ENCODE measurements around the gene MYO18A. TPM values are rescaled to one million over a fixed set of nuclear protein-coding genes. Genes with fewer than 3 reads are reported as not detected.
"Not testable (repeated sequence)": the region's sequence is repeated elsewhere in the genome, so short reads cannot be mapped to it uniquely, and the experiment has no call there.

MYO18A gene
- total RNA-seq, 5 donors from 2014 or later (not counting 1 experiment from before 2014, with no cell fraction given) = 119 to 151 (median 145) TPM

DNA sequence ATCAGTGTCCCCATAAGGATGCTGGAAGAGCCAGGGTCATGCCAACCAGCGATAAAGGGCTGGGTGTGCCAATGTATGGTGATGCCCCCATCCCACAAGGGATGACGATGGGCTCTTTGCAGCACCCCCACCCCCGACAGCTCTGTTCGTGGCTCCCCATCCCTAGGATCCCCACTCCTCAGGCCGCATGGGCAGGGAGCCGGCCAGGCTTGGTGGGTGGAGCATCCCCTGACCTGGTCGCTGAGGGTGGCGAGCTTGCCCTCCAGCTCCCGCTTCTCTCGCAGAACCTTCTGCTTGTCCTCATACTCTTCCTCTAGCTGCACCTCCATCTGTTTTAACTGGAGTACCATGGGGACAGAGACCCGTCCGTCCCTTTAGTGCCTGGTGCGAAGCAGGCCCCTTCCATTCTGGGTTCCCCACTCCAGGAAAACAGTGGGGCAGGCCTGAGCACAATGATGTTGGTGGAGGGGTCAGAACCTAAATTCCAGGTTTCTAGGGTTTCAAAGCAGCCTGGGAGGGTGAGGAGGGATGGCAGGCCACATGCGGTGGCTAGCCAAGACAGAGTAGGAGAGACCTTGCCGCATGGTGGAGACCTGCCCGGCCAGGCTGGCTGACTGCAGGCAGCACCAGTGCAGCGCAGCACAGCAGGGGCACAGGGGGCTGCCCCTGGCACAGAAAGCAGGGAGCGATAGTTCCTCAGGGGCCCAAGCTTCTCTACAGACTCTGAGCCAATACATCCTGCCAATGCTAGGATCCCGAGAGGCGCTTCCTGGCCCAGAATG, 86.9 kb downstream of the MYO18A start:
- Mint-ChIP-seq H3K4me3 (no peak overlapping the region), H3K9me3 (no peaks in the 10 kb centered on the region), H3K36me3 (peaks cover 53% of the 10 kb centered on the region), H3K27ac (no peak overlapping the region), H3K27me3 (no peaks in the 10 kb centered on the region), H3K4me1 (no peaks in the 10 kb centered on the region)
- CTCF ChIA-PET = no interaction called here
- H3K4me3 ChIP-seq (ENCODE audit: control insufficient read depth in 1 of 2, extremely low read depth in 1 of 2, low read length in 1 of 2) = no peak overlapping the region
- ATAC-seq (replicated peaks in 1 of 4) (no peak), DNase-seq (no peak)
- H3K9me3 ChIP-seq = no peaks in the 10 kb centered on the region
- no peak overlapping the region for H3K27ac ChIP-seq (ENCODE audit: low read length)
- WGBS (ENCODE audit: insufficient coverage) = 96% methylated on average over 12 of the region's 20 CpGs
- H3K36me3 ChIP-seq (ENCODE audit: control insufficient read depth in 2 of 2, extremely low read depth in 1 of 2, insufficient read depth in 1 of 2, low read length in 1 of 2) = peaks cover 39 to 93% of the 10 kb centered on the region in 2 donors
- POLR2A ChIA-PET = no interaction called here
- no peaks in the 10 kb centered on the region for H3K4me1 ChIP-seq (ENCODE audit: control insufficient read depth in 1 of 2, extremely low read depth in 1 of 2, insufficient read depth in 2 of 2, low read length in 2 of 2)
- H3K27me3 ChIP-seq (replicated peaks in 1 of 2; ENCODE audit: control insufficient read depth in 2 of 2, extremely low read depth in 1 of 2, insufficient read depth in 2 of 2, low read length in 1 of 2) = no peaks in the 10 kb centered on the region

DNA sequence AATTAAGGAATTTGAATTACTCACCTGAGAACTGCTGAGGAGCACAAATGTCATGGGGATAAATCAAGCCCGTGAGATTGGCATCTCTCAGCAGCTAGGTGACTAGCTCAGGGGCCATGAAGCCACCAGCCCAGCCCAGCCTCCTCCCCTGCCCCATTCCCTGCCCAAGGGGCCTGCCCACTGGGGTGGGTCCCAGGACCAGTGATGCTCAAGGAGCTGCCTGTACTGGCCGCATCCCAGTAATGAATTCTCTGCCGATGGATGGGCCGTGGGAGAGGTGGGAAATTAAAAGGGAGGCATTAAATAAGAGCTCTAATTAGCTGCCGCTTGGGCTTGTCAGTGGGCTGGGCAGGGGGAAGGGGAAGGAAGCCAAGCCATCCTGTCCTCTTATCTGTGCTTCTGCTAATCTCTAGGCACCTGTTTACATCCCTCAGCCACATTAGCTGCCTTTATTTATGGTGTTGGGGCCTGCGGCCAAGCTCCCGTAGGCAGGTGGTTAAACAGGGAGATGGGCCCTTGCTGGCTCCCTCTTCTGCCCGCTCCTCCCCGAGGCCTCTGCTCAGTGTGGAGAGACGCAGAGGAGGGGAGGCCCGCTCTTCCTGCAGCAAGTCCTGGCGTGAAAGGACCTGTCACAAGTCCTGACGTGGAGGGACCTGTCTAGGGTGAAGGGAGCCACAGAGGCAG, 88.5 kb downstream of the MYO18A start:
- Mint-ChIP-seq H3K9me3 (no peaks in the 10 kb centered on the region), H3K27me3 (no peaks in the 10 kb centered on the region), H3K27ac (no peak overlapping the region), H3K36me3 (peaks cover 43% of the 10 kb centered on the region), H3K4me3 (no peak overlapping the region), H3K4me1 (no peaks in the 10 kb centered on the region)
- POLR2A ChIA-PET = interaction anchor here (0.5 to 0.6 kb wide), 2 partner anchors 171 to 305 kb away, joined by 3 to 7 read pairs; no protein-coding TSS in a partner anchor
- no peak overlapping the region for H3K27ac ChIP-seq (ENCODE audit: low read length)
- peaks cover 30 to 91% of the 10 kb centered on the region in 2 donors for H3K36me3 ChIP-seq (ENCODE audit: control insufficient read depth in 2 of 2, extremely low read depth in 1 of 2, insufficient read depth in 1 of 2, low read length in 1 of 2)
- no peak for DNase-seq
- no peaks in the 10 kb centered on the region for H3K4me1 ChIP-seq (ENCODE audit: control insufficient read depth in 1 of 2, extremely low read depth in 1 of 2, insufficient read depth in 2 of 2, low read length in 2 of 2)
- H3K4me3 ChIP-seq (ENCODE audit: control insufficient read depth in 1 of 2, extremely low read depth in 1 of 2, low read length in 1 of 2) = no peak overlapping the region
- H3K9me3 ChIP-seq = no peaks in the 10 kb centered on the region
- H3K27me3 ChIP-seq (replicated peaks in 1 of 2; ENCODE audit: control insufficient read depth in 2 of 2, extremely low read depth in 1 of 2, insufficient read depth in 2 of 2, low read length in 1 of 2) = no peaks in the 10 kb centered on the region
- WGBS (ENCODE audit: insufficient coverage) = 91% methylated on average over 5 of the region's 13 CpGs
- CTCF ChIA-PET = interaction anchor here in 1 of 2 donors (0.5 kb wide), 1 partner anchor 362 kb away, joined by 3 read pairs; no protein-coding TSS in a partner anchor
- ATAC-seq (replicated peaks in 1 of 4) = no peak

DNA sequence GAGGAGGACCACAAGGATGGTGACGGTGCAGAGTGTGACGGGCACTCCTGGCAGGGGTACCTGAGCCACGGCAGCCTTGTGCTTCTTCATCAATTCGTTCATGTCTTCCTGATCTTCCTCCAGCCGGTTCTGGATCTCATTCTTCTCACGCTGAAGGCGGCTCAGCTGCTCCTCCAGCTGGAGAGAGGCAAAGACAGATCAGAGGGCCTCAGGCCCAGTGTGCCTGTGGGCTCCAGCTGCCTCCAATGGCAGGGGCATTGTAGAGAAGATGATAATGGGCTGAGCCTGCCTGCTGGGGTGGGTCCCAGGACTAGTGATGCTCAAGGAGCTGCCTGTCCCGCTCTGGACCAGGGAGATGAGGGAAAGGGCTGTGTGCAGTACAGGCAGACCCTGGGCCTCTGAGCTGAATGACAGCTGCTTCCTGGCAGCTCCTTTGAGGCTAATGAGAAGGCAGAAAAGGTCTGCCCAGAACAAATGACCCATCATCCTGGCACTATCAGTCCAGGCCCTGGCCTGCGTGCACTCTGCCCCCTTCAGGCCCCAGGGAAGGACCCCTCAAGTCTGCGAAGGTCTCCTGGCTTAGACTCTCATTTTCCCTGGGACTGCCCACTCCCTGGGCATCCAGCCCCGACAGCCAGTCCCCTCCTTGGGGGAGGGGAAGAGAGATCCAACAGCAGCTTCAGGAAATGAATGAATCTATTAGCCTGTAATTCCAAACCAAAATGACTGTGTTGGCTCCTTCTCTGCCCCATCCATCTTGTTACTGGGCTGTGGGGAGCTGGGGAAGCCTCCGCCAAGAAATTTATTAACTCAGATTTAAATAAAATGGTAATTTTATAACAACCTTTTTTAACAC, 89.2 kb downstream of the MYO18A start:
- ChIA-PET CTCF (interaction anchor here in 1 of 2 donors (0.5 kb wide), 1 partner anchor 361 kb away, joined by 3 read pairs; no protein-coding TSS in a partner anchor), POLR2A (interaction anchor here in 1 of 2 donors (0.5 kb wide), 1 partner anchor 306 kb away, joined by 7 read pairs; no protein-coding TSS in a partner anchor)
- Mint-ChIP-seq H3K36me3 (peaks cover 45% of the 10 kb centered on the region), H3K9me3 (no peaks in the 10 kb centered on the region), H3K4me3 (no peak overlapping the region), H3K27ac (no peak overlapping the region), H3K27me3 (no peaks in the 10 kb centered on the region), H3K4me1 (no peaks in the 10 kb centered on the region)
- Histone ChIP-seq H3K36me3 (ENCODE audit: control insufficient read depth in 2 of 2, extremely low read depth in 1 of 2, insufficient read depth in 1 of 2, low read length in 1 of 2) (peaks cover 26 to 91% of the 10 kb centered on the region in 2 donors), H3K4me3 (ENCODE audit: control insufficient read depth in 1 of 2, extremely low read depth in 1 of 2, low read length in 1 of 2) (no peak overlapping the region), H3K9me3 (no peaks in the 10 kb centered on the region), H3K27me3 (replicated peaks in 1 of 2; ENCODE audit: control insufficient read depth in 2 of 2, extremely low read depth in 1 of 2, insufficient read depth in 2 of 2, low read length in 1 of 2) (no peaks in the 10 kb centered on the region), H3K4me1 (ENCODE audit: control insufficient read depth in 1 of 2, extremely low read depth in 1 of 2, insufficient read depth in 2 of 2, low read length in 2 of 2) (no peaks in the 10 kb centered on the region), H3K27ac (ENCODE audit: low read length) (no peak overlapping the region)
- ATAC-seq (replicated peaks in 1 of 4) (no peak), DNase-seq (no peak)
- WGBS (ENCODE audit: insufficient coverage) = 100% methylated on average over 2 of the region's 12 CpGs

DNA sequence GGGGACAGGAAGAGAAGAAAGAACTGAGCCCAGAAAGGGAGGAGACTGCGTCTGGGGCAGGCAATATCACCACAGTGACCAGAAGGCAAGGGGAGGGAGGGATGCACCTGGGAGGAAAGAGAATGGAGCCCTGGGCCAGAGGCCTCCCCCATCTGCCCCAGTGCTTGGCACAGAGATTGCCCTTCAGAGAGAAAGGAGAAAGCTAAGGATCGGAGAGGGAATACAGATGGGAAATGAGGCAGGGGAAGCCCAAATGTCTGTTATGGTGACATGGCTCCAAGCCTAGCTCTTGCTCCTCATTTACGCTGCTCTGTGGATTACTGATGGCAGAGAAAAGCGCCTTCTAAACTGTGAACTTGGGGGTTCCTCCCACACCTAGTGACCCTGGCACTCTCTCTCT, 90.1 kb downstream of the MYO18A start:
- Mint-ChIP-seq H3K36me3 (peaks cover 44% of the 10 kb centered on the region), H3K27ac (no peak overlapping the region), H3K4me3 (no peak overlapping the region), H3K9me3 (no peaks in the 10 kb centered on the region), H3K27me3 (no peaks in the 10 kb centered on the region), H3K4me1 (no peaks in the 10 kb centered on the region)
- DNase-seq (no peak), ATAC-seq (replicated peaks in 1 of 4) (no peak)
- no peaks in the 10 kb centered on the region for H3K9me3 ChIP-seq
- CTCF ChIA-PET = no interaction called here
- peaks cover 22 to 91% of the 10 kb centered on the region in 2 donors for H3K36me3 ChIP-seq (ENCODE audit: control insufficient read depth in 2 of 2, extremely low read depth in 1 of 2, insufficient read depth in 1 of 2, low read length in 1 of 2)
- no peaks in the 10 kb centered on the region for H3K4me1 ChIP-seq (ENCODE audit: control insufficient read depth in 1 of 2, extremely low read depth in 1 of 2, insufficient read depth in 2 of 2, low read length in 2 of 2)
- POLR2A ChIA-PET = no interaction called here
- no peak overlapping the region for H3K27ac ChIP-seq (ENCODE audit: low read length)
- no peaks in the 10 kb centered on the region for H3K27me3 ChIP-seq (replicated peaks in 1 of 2; ENCODE audit: control insufficient read depth in 2 of 2, extremely low read depth in 1 of 2, insufficient read depth in 2 of 2, low read length in 1 of 2)
- H3K4me3 ChIP-seq (ENCODE audit: control insufficient read depth in 1 of 2, extremely low read depth in 1 of 2, low read length in 1 of 2) = no peak overlapping the region
- 81% methylated on average over 4 of the region's 4 CpGs for WGBS (ENCODE audit: insufficient coverage)

DNA sequence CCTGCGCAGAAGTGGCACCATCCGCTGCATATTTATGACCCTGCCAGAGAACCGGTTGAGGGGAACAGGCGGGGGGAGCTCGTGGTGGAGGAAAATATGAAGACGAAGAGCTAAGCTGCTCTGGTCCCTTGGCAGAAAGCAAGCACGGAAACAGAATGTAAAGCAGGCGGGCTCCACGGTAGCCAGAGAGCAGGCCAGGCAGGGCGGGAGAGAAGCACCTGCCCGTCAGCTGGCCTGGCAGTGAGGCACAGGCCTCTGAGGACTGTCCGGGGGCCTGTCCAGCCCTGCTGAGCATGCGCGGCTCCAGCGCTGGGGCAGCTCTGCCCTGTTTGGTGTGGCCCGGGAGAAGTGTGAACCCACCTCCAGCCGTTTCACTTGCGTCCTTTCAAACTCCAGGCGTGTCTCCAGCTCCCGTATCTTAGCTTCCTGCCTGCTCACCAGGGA, 90.6 kb downstream of the MYO18A start:
- H3K36me3 ChIP-seq (ENCODE audit: control insufficient read depth in 2 of 2, extremely low read depth in 1 of 2, insufficient read depth in 1 of 2, low read length in 1 of 2) = peaks cover 22 to 91% of the 10 kb centered on the region in 2 donors
- H3K9me3 Mint-ChIP-seq = no peaks in the 10 kb centered on the region
- H3K27ac Mint-ChIP-seq = no peak overlapping the region
- no peak overlapping the region for H3K27ac ChIP-seq (ENCODE audit: low read length)
- no peaks in the 10 kb centered on the region for H3K4me1 Mint-ChIP-seq
- no peaks in the 10 kb centered on the region for H3K27me3 Mint-ChIP-seq
- WGBS (ENCODE audit: insufficient coverage) = 91% methylated on average over 20 of the region's 20 CpGs
- no peak overlapping the region for H3K4me3 Mint-ChIP-seq
- H3K36me3 Mint-ChIP-seq = peaks cover 40% of the 10 kb centered on the region
- DNase-seq (no peak), ATAC-seq (replicated peaks in 1 of 4) (no peak)
- ChIA-PET POLR2A (no interaction called here), CTCF (no interaction called here)
- no peaks in the 10 kb centered on the region for H3K27me3 ChIP-seq (replicated peaks in 1 of 2; ENCODE audit: control insufficient read depth in 2 of 2, extremely low read depth in 1 of 2, insufficient read depth in 2 of 2, low read length in 1 of 2)
- H3K4me1 ChIP-seq (ENCODE audit: control insufficient read depth in 1 of 2, extremely low read depth in 1 of 2, insufficient read depth in 2 of 2, low read length in 2 of 2) = no peaks in the 10 kb centered on the region
- no peak overlapping the region for H3K4me3 ChIP-seq (ENCODE audit: control insufficient read depth in 1 of 2, extremely low read depth in 1 of 2, low read length in 1 of 2)
- no peaks in the 10 kb centered on the region for H3K9me3 ChIP-seq

DNA sequence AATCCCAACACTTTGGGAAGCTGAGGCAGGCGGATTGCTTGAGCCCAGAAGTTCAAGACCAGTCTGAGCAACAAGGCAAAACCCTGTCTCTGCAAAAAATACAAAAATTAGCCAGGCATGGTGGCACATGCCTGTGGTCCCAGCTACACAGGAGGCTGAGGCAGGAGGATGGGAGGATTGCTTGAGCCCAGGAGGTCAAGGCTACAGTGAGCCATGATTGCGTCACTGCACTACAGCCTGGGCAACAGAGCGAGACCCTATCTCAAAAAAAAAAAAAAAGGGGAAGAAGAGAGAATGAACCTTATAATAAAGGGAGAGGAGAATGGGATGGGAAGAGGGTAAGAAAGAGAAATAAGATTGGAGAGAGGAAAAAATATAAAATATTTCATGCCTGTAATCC, 91.4 kb downstream of the MYO18A start:
- H3K4me1 Mint-ChIP-seq; H3K27me3 Mint-ChIP-seq; H3K4me1 ChIP-seq (ENCODE audit: control insufficient read depth in 1 of 2, extremely low read depth in 1 of 2, insufficient read depth in 2 of 2, low read length in 2 of 2); H3K27ac ChIP-seq (ENCODE audit: low read length); H3K4me3 ChIP-seq (ENCODE audit: control insufficient read depth in 1 of 2, extremely low read depth in 1 of 2, low read length in 1 of 2); POLR2A ChIA-PET; ATAC-seq (replicated peaks in 1 of 4); H3K4me3 Mint-ChIP-seq; DNase-seq; H3K27ac Mint-ChIP-seq; H3K27me3 ChIP-seq (replicated peaks in 1 of 2; ENCODE audit: control insufficient read depth in 2 of 2, extremely low read depth in 1 of 2, insufficient read depth in 2 of 2, low read length in 1 of 2); H3K9me3 ChIP-seq; H3K9me3 Mint-ChIP-seq: not testable (repeated sequence)
- H3K36me3 ChIP-seq (ENCODE audit: control insufficient read depth in 2 of 2, extremely low read depth in 1 of 2, insufficient read depth in 1 of 2, low read length in 1 of 2) = peaks cover 26 to 90% of the 10 kb centered on the region in 2 donors
- H3K36me3 Mint-ChIP-seq = peaks cover 47% of the 10 kb centered on the region
- no CpG with 5 or more reads among the region's 3 CpGs for WGBS (ENCODE audit: insufficient coverage)
- CTCF ChIA-PET = interaction anchor here in 1 of 2 donors (0.5 kb wide), 1 partner anchor 28 kb away, joined by 8 read pairs; no protein-coding TSS in a partner anchor
